Mesothelial cell of epicardium (in vitro differentiated cells): ENCODE results near the gene ALDH5A1. TPM values are rescaled to one million over a fixed set of nuclear protein-coding genes. Genes with fewer than 3 reads are reported as not detected.

Experiments used
- DNase-seq, 2 experiments: peaks; one replicate each; pipeline ENCODE4 v3.0.0; 2021; ENCODE audit warnings: low spot score in 2 of 2; ENCODE audit not compliant: unreplicated experiment in 2 of 2
- H3K27ac Mint-ChIP-seq: 2 replicates; pipeline ENCODE4 v1.8.0; 2021; ENCODE audit warnings: mixed read lengths
- H3K27me3 Mint-ChIP-seq: 2 replicates; pipeline ENCODE4 v1.8.0; 2021; ENCODE audit warnings: low read depth, mixed read lengths
- H3K36me3 Mint-ChIP-seq: 2 replicates; pipeline ENCODE4 v1.8.0; 2021; ENCODE audit warnings: mixed read lengths
- H3K4me1 Mint-ChIP-seq: 2 replicates; pipeline ENCODE4 v1.8.0; 2021; ENCODE audit warnings: mixed read lengths
- H3K4me3 Mint-ChIP-seq: 2 replicates; pipeline ENCODE4 v1.8.0; 2021; ENCODE audit warnings: mild to moderate bottlenecking, moderate library complexity, mixed read lengths
- H3K9me3 Mint-ChIP-seq: 2 replicates; pipeline ENCODE4 v1.8.0; 2021; ENCODE audit warnings: mixed read lengths
- total RNA-seq: library from RNA; stranded (reverse); gene quantifications from 3 replicates; pipeline ENCODE4 v1.2.1, GENCODE V29; 2021
- TF ChIP-seq, protein P1 (sequence below): fragments of 200-600 bp; sonication (generic); IDR thresholded peaks from one replicate; pipeline ENCODE4 v1.5.0; 2021; ENCODE audit warnings: antibody characterized with exemption; ENCODE audit not compliant: unreplicated experiment

The ALDH5A1 gene
- total RNA-seq, 1 donor from 2014 or later: 22.6 TPM

DNA sequence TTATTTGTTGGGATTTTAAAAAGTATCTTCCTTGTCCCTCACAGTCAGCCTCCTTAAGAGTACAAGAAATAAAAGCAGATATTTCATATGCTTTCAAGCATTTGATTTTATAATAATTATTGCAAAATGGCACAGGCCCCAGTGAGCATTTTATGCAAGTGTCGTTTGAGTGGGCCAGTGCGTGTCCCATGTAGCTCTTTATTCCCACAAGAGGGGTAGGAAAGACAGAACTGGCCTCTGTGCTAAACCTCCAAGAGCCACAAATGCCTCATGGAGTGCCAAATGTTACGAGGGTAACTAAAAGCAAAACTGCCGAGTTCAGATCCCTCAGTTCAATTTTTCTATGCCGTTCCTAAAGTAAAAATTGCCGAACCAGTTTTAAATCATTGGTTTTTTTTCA lies 18.1 kb upstream of the ALDH5A1 start:
- peaks cover 8% of the 10 kb centered on the region for H3K9me3 Mint-ChIP-seq
- no peak for DNase-seq
- H3K4me3 Mint-ChIP-seq: no peak overlapping the region
- H3K36me3 Mint-ChIP-seq: peaks cover 7% of the 10 kb centered on the region
- no peaks in the 10 kb centered on the region for H3K27me3 Mint-ChIP-seq
- no peak overlapping the region for H3K27ac Mint-ChIP-seq
- peaks cover 6% of the 10 kb centered on the region for H3K4me1 Mint-ChIP-seq
- TF ChIP-seq, protein P1, sequence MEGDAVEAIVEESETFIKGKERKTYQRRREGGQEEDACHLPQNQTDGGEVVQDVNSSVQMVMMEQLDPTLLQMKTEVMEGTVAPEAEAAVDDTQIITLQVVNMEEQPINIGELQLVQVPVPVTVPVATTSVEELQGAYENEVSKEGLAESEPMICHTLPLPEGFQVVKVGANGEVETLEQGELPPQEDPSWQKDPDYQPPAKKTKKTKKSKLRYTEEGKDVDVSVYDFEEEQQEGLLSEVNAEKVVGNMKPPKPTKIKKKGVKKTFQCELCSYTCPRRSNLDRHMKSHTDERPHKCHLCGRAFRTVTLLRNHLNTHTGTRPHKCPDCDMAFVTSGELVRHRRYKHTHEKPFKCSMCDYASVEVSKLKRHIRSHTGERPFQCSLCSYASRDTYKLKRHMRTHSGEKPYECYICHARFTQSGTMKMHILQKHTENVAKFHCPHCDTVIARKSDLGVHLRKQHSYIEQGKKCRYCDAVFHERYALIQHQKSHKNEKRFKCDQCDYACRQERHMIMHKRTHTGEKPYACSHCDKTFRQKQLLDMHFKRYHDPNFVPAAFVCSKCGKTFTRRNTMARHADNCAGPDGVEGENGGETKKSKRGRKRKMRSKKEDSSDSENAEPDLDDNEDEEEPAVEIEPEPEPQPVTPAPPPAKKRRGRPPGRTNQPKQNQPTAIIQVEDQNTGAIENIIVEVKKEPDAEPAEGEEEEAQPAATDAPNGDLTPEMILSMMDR: no peak

DNA sequence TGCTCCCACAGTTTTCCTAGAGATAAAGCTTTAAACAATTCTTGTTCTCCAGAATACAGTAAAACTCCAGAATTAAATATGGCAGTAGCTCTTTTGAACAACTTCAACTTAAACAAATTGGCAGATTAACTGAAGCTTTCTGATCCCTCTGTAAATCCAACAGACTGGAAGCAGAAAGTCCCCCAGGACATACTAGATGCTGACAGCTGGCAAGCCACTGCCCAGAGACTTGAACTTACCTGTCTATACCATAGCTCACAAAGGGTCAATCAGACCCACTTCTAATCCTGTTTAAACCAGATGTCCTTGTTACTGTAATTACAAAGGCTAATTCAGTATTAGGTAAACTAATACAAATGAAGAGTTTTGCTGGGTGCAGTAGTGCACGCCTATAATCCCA lies 17.7 kb upstream of the ALDH5A1 start:
- Mint-ChIP-seq H3K27ac (no peak overlapping the region), H3K4me1 (peaks cover 6% of the 10 kb centered on the region), H3K4me3 (no peak overlapping the region), H3K27me3 (no peaks in the 10 kb centered on the region), H3K36me3 (peaks cover 7% of the 10 kb centered on the region), H3K9me3 (peaks cover 8% of the 10 kb centered on the region)
- TF ChIP-seq, protein P1: no peak
- DNase-seq: no peak

DNA sequence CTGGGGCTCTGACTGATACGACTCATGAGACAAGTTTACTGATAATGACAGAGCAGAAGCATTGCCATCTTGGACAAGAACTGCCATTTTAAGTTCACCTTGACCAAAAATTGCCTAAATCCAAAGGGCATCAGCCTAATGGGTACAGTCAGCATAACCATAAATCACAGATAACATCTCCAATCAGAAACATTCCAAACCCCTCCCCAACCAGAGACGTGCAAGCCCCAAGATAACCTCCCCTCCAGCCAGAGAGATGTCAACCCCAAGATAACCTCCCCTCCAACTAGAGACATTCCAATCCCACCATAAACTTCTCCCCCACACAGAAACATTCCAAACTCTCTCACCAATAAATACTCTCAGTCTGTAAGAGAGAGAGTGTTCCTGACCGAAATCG lies 15.9 kb upstream of the ALDH5A1 start:
- no peak for DNase-seq
- H3K4me1 Mint-ChIP-seq: peaks cover 6% of the 10 kb centered on the region
- H3K9me3 Mint-ChIP-seq: peaks cover 8% of the 10 kb centered on the region
- no peaks in the 10 kb centered on the region for H3K27me3 Mint-ChIP-seq
- H3K36me3 Mint-ChIP-seq: peaks cover 7% of the 10 kb centered on the region
- no peak overlapping the region for H3K4me3 Mint-ChIP-seq
- TF ChIP-seq, protein P1: no peak
- H3K27ac Mint-ChIP-seq: peak overlapping the region; percentile 54

DNA sequence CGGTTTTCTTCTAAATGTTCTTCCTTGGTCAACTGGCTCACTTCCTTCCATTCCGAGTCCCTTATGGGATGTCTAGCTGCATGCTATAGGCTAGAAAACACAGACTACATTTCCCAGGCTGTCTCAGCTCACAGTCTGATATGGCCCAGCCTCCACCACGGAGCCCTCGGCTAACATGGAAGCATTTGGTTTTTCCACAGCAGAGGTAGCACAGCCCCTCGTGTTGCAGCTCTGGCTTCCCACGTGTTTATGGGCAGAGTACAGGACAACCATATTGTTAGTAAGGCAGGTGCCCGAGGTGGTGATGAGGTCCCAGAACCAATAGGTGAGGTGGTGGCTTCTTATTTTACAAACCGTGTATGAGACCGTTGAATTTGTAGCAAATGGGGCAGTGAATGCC lies 14.1 kb upstream of the ALDH5A1 start:
- no peak overlapping the region for H3K27ac Mint-ChIP-seq
- DNase-seq: no peak
- TF ChIP-seq, protein P1: no peak
- H3K4me1 Mint-ChIP-seq: peaks cover 7% of the 10 kb centered on the region
- H3K9me3 Mint-ChIP-seq: peaks cover 8% of the 10 kb centered on the region
- H3K36me3 Mint-ChIP-seq: peaks cover 7% of the 10 kb centered on the region
- H3K27me3 Mint-ChIP-seq: no peaks in the 10 kb centered on the region
- H3K4me3 Mint-ChIP-seq: no peak overlapping the region

DNA sequence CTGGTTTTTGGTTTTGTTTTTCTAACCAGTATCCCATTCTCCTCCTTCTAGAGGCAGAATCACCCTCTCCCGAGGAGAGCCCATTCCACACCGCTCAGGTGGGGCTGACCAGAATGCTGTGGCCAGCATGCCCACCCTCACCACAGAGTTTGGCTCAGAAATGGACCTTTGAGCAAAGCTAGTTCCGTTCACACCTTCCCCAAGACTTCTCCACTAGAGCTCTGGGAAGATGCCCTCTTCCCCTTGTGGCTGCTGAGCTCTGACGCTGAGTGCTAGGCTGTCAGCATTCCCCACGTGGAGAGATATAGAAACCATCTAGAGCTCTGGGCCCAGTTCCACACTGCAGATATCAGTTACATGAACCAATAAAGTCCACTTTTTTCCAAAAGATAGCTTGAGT lies 13.3 kb upstream of the ALDH5A1 start:
- TF ChIP-seq, protein P1: no peak
- DNase-seq: no peak
- Mint-ChIP-seq H3K4me1 (peaks cover 7% of the 10 kb centered on the region), H3K27me3 (no peaks in the 10 kb centered on the region), H3K4me3 (no peak overlapping the region), H3K9me3 (peaks cover 8% of the 10 kb centered on the region), H3K27ac (no peak overlapping the region), H3K36me3 (peaks cover 7% of the 10 kb centered on the region)

DNA sequence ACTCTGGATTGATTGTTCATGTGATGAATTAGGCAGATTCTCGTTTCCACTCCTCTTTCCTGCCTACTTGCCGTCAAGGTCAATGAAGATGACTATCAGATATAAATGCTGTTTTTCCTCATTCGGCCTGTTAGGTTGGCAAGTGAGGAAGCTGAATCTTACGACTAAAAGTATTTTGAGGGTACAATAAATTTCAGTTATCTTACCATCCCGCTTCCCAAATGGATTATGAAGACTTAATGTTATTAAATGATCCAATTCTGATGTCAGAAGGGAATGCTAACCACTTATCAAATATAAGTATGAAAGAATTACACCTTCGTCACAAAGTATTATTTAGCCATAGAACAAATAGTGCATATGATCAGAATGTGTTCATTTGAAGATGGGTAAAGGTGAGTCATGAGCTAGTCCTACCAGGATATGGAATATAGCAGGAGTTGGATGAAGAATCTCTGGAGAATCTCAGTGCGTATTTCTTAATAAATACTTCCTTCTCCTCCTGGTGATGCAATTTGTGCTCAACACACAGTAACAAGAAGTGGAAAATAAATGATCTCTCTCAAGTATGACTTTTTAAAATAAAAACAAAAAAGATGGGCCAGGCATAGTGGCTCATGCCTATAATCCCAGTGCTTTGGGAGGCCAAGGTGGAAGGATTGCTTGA lies 10.0 kb upstream of the ALDH5A1 start:
- Mint-ChIP-seq H3K4me1 (peaks cover 2% of the 10 kb centered on the region), H3K9me3 (no peaks in the 10 kb centered on the region)

More for the DNA sequence above, 10.0 kb upstream of the ALDH5A1 start:
- Mint-ChIP-seq H3K27ac (no peak overlapping the region), H3K4me3 (no peak overlapping the region), H3K27me3 (no peaks in the 10 kb centered on the region), H3K36me3 (no peaks in the 10 kb centered on the region)
- TF ChIP-seq, protein P1: no peak
- no peak for DNase-seq
